GM12878 (cell line): ENCODE results near the gene ARCN1. TPM values are rescaled to one million over a fixed set of nuclear protein-coding genes. Genes with fewer than 3 reads are reported as not detected.

Experiments used
- ATAC-seq: fragments of 200-7000 bp; cut with Tn5 transposase; 3 replicates; pipeline ENCODE4 v1.9.1; 2020; ENCODE audit warnings: mild to moderate bottlenecking, moderate library complexity
- BruUV-seq: library from RNA; stranded (reverse); fragments of 400-500 nt; replicated peaks from 2 replicates; lab custom pipeline; 2021; lab: Mats Ljungman, UMichigan
- CTCF ChIA-PET: fragments of 300-600 bp; sonication (Branson Sonifier 250); formaldehyde crosslinking; extraction: SDS; loops from one replicate; lab custom pipeline; 2021; ENCODE audit warnings: inconsistent platforms; lab: Yijun Ruan, JAX
- POLR2A ChIA-PET: fragments of 350-600 bp; formaldehyde crosslinking; extraction: SDS; loops from one replicate; lab custom pipeline; 2021; ENCODE audit warnings: inconsistent platforms; lab: Charles Lee
- RAD21 ChIA-PET: fragments of 300-600 bp; sonication (Branson Sonifier 250); formaldehyde crosslinking; loops from one replicate; lab custom pipeline; 2023; ENCODE audit warnings: antibody characterized with exemption; ENCODE audit not compliant: unreplicated experiment; lab: Charles Lee
- SMC1A ChIA-PET: fragments of 300-600 bp; sonication (Branson Sonifier 250); formaldehyde crosslinking; loops from one replicate; lab custom pipeline; 2023; ENCODE audit not compliant: unreplicated experiment, uncharacterized antibody; lab: Charles Lee
- DNase-seq: peaks from one replicate; pipeline ENCODE4 v3.0.0-alpha.2; 2011; ENCODE audit warnings: low read depth, low spot score
- FAIRE-seq: peaks from 3 replicates; lab custom pipeline; 2011; peaks lifted over from hg19 to GRCh38; lab: Jason Lieb, UNC
- H2AFZ ChIP-seq: 2 replicates; pipeline ENCODE4 v1.6.0; 2011; ENCODE audit warnings: low read depth, low read length, control low read depth; ENCODE audit not compliant: control insufficient read depth
- H3K27ac ChIP-seq: 2 replicates; pipeline ENCODE4 v1.5.1; 2011; ENCODE audit warnings: control low read depth; ENCODE audit not compliant: control insufficient read depth, insufficient read depth
- H3K27me3 ChIP-seq, 2 experiments: replicated peaks in 1 of 2; 2 replicates each; pipeline versions ENCODE4 v1.6.0 to v1.6.1; 2011; ENCODE audit warnings: low read length in 1 of 2; ENCODE audit not compliant: control insufficient read depth in 2 of 2, insufficient read depth in 2 of 2
- H3K36me3 ChIP-seq, 2 experiments: 2 replicates each; pipeline ENCODE4 v1.5.1; 2011; ENCODE audit warnings: low read length in 1 of 2; ENCODE audit not compliant: control insufficient read depth in 2 of 2, insufficient read depth in 2 of 2
- H3K4me1 ChIP-seq: 2 replicates; pipeline ENCODE4 v1.6.1; 2011; ENCODE audit warnings: mild to moderate bottlenecking, low read length, moderate library complexity, mixed read lengths; ENCODE audit not compliant: control insufficient read depth, insufficient read depth
- H3K4me2 ChIP-seq: 2 replicates; pipeline ENCODE4 v1.6.0; 2011; ENCODE audit warnings: control low read depth; ENCODE audit not compliant: control insufficient read depth, insufficient read depth
- H3K4me3 ChIP-seq: fragments of 200-600 bp; sonication (generic); 2 replicates; pipeline ENCODE4 v1.5.1; 2016
- H3K79me2 ChIP-seq: 2 replicates; pipeline ENCODE4 v1.6.0; 2011; ENCODE audit warnings: low read length; ENCODE audit not compliant: control insufficient read depth, insufficient read depth
- H3K9ac ChIP-seq: 2 replicates; pipeline ENCODE4 v1.8.0; 2011; ENCODE audit warnings: low read length, control low read depth, mixed read lengths; ENCODE audit not compliant: control insufficient read depth, insufficient read depth
- H3K9me3 ChIP-seq: replicated peaks from 3 replicates; pipeline ENCODE4 v1.5.1; 2011; ENCODE audit warnings: mild to moderate bottlenecking, low read length; ENCODE audit not compliant: control insufficient read depth, insufficient read depth
- H4K20me1 ChIP-seq: 2 replicates; pipeline ENCODE4 v1.6.0; 2011; ENCODE audit not compliant: control insufficient read depth, insufficient read depth
- DPF2 ChIP-seq: fragments of 450-650 bp; IDR thresholded peaks from 2 replicates; pipeline ENCODE4 v1.6.1; 2017; ENCODE audit warnings: mild to moderate bottlenecking
- GATAD2B ChIP-seq: fragments of 450-650 bp; conservative IDR thresholded peaks from 2 replicates; pipeline ENCODE4 v1.6.1; 2017; ENCODE audit warnings: low read depth, mild to moderate bottlenecking, moderate library complexity
- IRF4 ChIP-seq: IDR thresholded peaks from 2 replicates; pipeline ENCODE4 v1.6.1; 2011; ENCODE audit warnings: low read depth, low read length
- KDM1A ChIP-seq: fragments of 200-600 bp; sonication (generic); IDR thresholded peaks from 2 replicates; pipeline ENCODE4 v1.6.1; 2016; ENCODE audit warnings: borderline replicate concordance
- LARP7 ChIP-seq: fragments of 450-650 bp; IDR thresholded peaks from 2 replicates; pipeline ENCODE4 v1.6.1; 2017; ENCODE audit warnings: mild to moderate bottlenecking
- NFIC ChIP-seq: IDR thresholded peaks from 2 replicates; pipeline ENCODE4 v1.6.1; 2012; ENCODE audit warnings: low read depth, mild to moderate bottlenecking, inconsistent platforms, low read length, moderate library complexity
- NFXL1 ChIP-seq: fragments of 450-650 bp; IDR thresholded peaks from 2 replicates; pipeline ENCODE4 v1.6.1; 2017; ENCODE audit warnings: antibody characterized with exemption, mild to moderate bottlenecking, borderline replicate concordance
- RAD21 ChIP-seq: IDR thresholded peaks from 2 replicates; pipeline ENCODE4 v1.6.1; 2011; ENCODE audit warnings: mild to moderate bottlenecking, low read depth, low read length, moderate library complexity; ENCODE audit not compliant: insufficient read depth
- SMC3 ChIP-seq: IDR thresholded peaks from 2 replicates; pipeline ENCODE4 v1.6.1; 2011; ENCODE audit warnings: low read length, improper control_type of control experiment, borderline replicate concordance
- TAF1 ChIP-seq: IDR thresholded peaks from 2 replicates; pipeline ENCODE4 v1.6.1; 2011; ENCODE audit warnings: mild to moderate bottlenecking, low read depth, low read length, borderline replicate concordance
- YY1 ChIP-seq: IDR thresholded peaks from 2 replicates; pipeline ENCODE4 v1.6.1; 2011; ENCODE audit warnings: low read depth, mild to moderate bottlenecking, low read length
- WGBS: methylation state at CpG from one replicate; pipeline ENCODE4 v1.1.6; 2016; ENCODE audit warnings: low lambda C conversion rate; ENCODE audit not compliant: insufficient replicate concordance, insufficient coverage; ENCODE audit errors: missing lambda C conversion rate; 5-methylcytosine and 5-hydroxymethylcytosine counted together
- in situ Hi-C: fragments of 300-500 bp; cut with MboI; formaldehyde crosslinking; loops from 9 replicates; pipeline ENCODE4 v1.14.3; 2018; ENCODE audit warnings: mixed read lengths
- intact Hi-C: fragments of 100-400 bp; cut with micrococcal nuclease; formaldehyde crosslinking; loops from one replicate; pipeline ENCODE4 v1.14.2; 2022; ENCODE audit not compliant: unreplicated experiment
- polyA plus RNA-seq, 11 experiments: library from polyadenylated mRNA; depleted of rRNA in 4 of 11; unstranded in 6 of 11; stranded (reverse) in 5 of 11; fragments of >200 nt; fragmentation: Nextera tagmentation in 4 of 11; fragmentation: Illumina TruSeq in 1 of 11; extraction: Ambion mirVana in 4 of 11; extraction: Trizol in 1 of 11; gene quantifications; 1 replicate in 1 of 11; 2 replicates in 10 of 11; pipeline versions ENCODE4 v1.2.1 to v1.2.3, GENCODE V29; 2011 to 2016; ENCODE audit warnings: inconsistent platforms in 2 of 11, missing spikeins in 2 of 11, low read depth in 1 of 11
- total RNA-seq, 4 experiments: library from RNA; depleted of rRNA in 3 of 4; stranded (reverse); fragments of >200 nt in 3 of 4; fragmentation: Illumina TruSeq in 1 of 4; extraction: Trizol in 1 of 4; gene quantifications; 2 replicates each; pipeline versions ENCODE4 v1.2.1 to v1.2.3, GENCODE V29; 2013 to 2021
- TF ChIP-seq, protein P1 (sequence below): fragments of 450-650 bp; IDR thresholded peaks from 2 replicates; pipeline ENCODE4 v1.6.1; 2018; ENCODE audit warnings: mild to moderate bottlenecking, low read depth, moderate library complexity; ENCODE audit not compliant: partially characterized antibody
- TF ChIP-seq, protein P2 (sequence below): fragments of 450-650 bp; IDR thresholded peaks from 2 replicates; pipeline ENCODE4 v1.6.1; 2017; ENCODE audit warnings: low read depth, mild to moderate bottlenecking, moderate library complexity
- TF ChIP-seq, protein P3 (sequence below): IDR thresholded peaks from 2 replicates; pipeline ENCODE4 v1.6.1; 2011; ENCODE audit warnings: borderline replicate concordance, low read depth, mild to moderate bottlenecking, moderate library complexity, mixed read lengths, low read length; ENCODE audit not compliant: insufficient read depth; ENCODE audit errors: extremely low read length

Gene ARCN1
- total and polyA plus RNA-seq, 10 of the 15 experiments (the other 5 are each of a cell fraction or from before 2014, with no cell fraction given) = 33.3 to 172 (median 106) TPM

DNA sequence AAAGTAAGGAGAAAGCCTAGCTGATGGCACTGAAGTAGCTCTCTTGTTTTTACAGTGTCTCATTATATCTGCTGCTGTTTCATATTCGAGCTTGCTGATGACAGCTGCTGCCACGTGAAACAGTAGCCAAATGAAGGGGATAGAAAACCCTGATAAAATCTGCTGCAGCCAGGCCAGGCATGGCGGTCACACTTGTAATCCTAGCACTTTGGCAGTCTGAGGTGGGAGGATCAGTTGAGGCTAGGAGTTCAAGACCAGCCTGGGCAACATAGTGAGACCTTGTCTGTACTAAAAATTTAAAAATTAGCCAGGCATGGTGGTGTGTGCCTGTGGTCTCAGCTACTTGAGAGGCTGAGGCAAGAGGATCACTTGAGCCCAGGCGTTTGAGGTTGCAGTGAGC is 19.9 kb upstream of the ARCN1 start:
- no peak overlapping the region for H3K9ac ChIP-seq

DNA sequence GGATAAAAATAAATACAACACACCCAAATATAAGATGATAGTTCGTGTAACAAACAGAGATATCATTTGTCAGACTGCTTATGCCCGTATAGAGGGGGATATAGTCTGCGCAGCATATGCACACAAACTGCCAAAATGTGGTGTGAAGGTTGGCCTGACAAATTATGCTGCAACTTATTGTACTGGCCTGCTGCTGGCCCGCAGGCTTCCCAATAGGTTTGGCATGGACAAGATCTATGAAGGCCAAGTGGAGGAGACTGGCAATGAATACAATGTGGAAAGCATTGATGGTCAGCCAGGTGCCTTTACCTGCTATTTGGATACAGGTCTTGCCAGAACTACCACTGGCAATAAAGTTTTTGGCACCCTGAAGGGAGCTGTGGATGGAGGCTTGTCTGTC is 11.4 kb upstream of the ARCN1 start:
- Histone ChIP-seq H4K20me1 (no peaks in the 10 kb centered on the region), H3K4me1 (0 out of 2 replicates have a peak, but pooled peaks cover 4% of the 10 kb centered on the region), H3K9ac (no peak overlapping the region), H3K27me3 (no peaks in the 10 kb centered on the region), H3K36me3 (no peaks in the 10 kb centered on the region; a peak in 1 of 4 replicates), H3K27ac (no peak overlapping the region), H3K4me2 (no peak overlapping the region), H3K4me3 (no peak overlapping the region), H3K9me3 (no peaks in the 10 kb centered on the region), H2AFZ (no peak overlapping the region), H3K79me2 (no peaks in the 10 kb centered on the region; the same call in 1 of the 2 replicates)
- DNase-seq (no peak), FAIRE-seq (no peak), ATAC-seq (no peak)
- POLR2A ChIA-PET = no interaction called here
- SMC1A ChIA-PET = no interaction called here
- CTCF ChIA-PET = no interaction called here
- RAD21 ChIA-PET = no interaction called here
- BruUV-seq = no TSS peak
- 73% methylated on average over 4 of the region's 4 CpGs for WGBS
- in situ Hi-C loops (no loop called here), intact Hi-C loops (no loop called here)
- TF ChIP-seq RAD21 (no peak), GATAD2B (no peak), NFXL1 (no peak), IRF4 (no peak), KDM1A (no peak), NFIC (no peak)
- TF ChIP-seq, protein P1, sequence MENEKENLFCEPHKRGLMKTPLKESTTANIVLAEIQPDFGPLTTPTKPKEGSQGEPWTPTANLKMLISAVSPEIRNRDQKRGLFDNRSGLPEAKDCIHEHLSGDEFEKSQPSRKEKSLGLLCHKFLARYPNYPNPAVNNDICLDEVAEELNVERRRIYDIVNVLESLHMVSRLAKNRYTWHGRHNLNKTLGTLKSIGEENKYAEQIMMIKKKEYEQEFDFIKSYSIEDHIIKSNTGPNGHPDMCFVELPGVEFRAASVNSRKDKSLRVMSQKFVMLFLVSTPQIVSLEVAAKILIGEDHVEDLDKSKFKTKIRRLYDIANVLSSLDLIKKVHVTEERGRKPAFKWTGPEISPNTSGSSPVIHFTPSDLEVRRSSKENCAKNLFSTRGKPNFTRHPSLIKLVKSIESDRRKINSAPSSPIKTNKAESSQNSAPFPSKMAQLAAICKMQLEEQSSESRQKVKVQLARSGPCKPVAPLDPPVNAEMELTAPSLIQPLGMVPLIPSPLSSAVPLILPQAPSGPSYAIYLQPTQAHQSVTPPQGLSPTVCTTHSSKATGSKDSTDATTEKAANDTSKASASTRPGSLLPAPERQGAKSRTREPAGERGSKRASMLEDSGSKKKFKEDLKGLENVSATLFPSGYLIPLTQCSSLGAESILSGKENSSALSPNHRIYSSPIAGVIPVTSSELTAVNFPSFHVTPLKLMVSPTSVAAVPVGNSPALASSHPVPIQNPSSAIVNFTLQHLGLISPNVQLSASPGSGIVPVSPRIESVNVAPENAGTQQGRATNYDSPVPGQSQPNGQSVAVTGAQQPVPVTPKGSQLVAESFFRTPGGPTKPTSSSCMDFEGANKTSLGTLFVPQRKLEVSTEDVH = no peak
- TF ChIP-seq, protein P2, sequence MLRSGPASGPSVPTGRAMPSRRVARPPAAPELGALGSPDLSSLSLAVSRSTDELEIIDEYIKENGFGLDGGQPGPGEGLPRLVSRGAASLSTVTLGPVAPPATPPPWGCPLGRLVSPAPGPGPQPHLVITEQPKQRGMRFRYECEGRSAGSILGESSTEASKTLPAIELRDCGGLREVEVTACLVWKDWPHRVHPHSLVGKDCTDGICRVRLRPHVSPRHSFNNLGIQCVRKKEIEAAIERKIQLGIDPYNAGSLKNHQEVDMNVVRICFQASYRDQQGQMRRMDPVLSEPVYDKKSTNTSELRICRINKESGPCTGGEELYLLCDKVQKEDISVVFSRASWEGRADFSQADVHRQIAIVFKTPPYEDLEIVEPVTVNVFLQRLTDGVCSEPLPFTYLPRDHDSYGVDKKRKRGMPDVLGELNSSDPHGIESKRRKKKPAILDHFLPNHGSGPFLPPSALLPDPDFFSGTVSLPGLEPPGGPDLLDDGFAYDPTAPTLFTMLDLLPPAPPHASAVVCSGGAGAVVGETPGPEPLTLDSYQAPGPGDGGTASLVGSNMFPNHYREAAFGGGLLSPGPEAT = no peak

More for the DNA sequence above, 19.9 kb upstream of the ARCN1 start:
- Histone ChIP-seq H3K27ac (no peak overlapping the region), H3K4me2 (no peak overlapping the region), H3K36me3 (peaks cover 0 to 4% of the 10 kb centered on the region in 2 experiments; a peak in 2 of 4 replicates), H3K79me2 (no peaks in the 10 kb centered on the region), H4K20me1 (no peaks in the 10 kb centered on the region), H3K4me1 (no peaks in the 10 kb centered on the region), H3K9me3 (no peaks in the 10 kb centered on the region), H2AFZ (no peak overlapping the region), H3K27me3 (no peaks in the 10 kb centered on the region)
- no peak for FAIRE-seq
- intact Hi-C loops (no loop called here), in situ Hi-C loops (no loop called here)
- ChIA-PET CTCF (interaction anchor here (0.6 kb wide), 1 partner anchor 10 kb away, joined by 3 read pairs; no protein-coding TSS in a partner anchor), SMC1A (interaction anchor here (1.0 kb wide), 1 partner anchor 15 kb away, joined by 3 read pairs; no protein-coding TSS in a partner anchor), RAD21 (no interaction called here), POLR2A (interaction anchor here (0.6 kb wide), 1 partner anchor 19 kb away, joined by 3 read pairs; no protein-coding TSS in a partner anchor)
- WGBS = 58% methylated on average over 4 of the region's 4 CpGs
- no TSS peak for BruUV-seq
- ATAC-seq = no peak
- TF ChIP-seq, protein P3, sequence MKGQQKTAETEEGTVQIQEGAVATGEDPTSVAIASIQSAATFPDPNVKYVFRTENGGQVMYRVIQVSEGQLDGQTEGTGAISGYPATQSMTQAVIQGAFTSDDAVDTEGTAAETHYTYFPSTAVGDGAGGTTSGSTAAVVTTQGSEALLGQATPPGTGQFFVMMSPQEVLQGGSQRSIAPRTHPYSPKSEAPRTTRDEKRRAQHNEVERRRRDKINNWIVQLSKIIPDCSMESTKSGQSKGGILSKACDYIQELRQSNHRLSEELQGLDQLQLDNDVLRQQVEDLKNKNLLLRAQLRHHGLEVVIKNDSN = no peak
- TF ChIP-seq DPF2 (no peak), SMC3 (no peak), TAF1 (no peak), YY1 (no peak), LARP7 (no peak)
- TF ChIP-seq, all 136 proteins: peak for 0
- no peak overlapping the region for H3K4me3 ChIP-seq
- DNase-seq = no peak
